SK-N-SH treated with all-trans-retinoic acid at 6 μM for 48 hours (cell line): ENCODE results near the gene GLI2.

ENCODE experiments used
- ATAC-seq: fragments of 200-7000 bp; cut with Tn5 transposase; 3 replicates; pipeline ENCODE4 v1.9.1; 2020; ENCODE audit warnings: mild to moderate bottlenecking, moderate library complexity
- ARNTL ChIP-seq: fragments of 450-650 bp; formaldehyde crosslinking; IDR thresholded peaks from 2 replicates; pipeline ENCODE4 v1.5.0; 2020; ENCODE audit warnings: low read depth, mild to moderate bottlenecking, moderate library complexity, borderline replicate concordance
- BACH2 ChIP-seq: fragments of 250-450 bp; sonication (Bioruptor Pico); IDR thresholded peaks from 2 replicates; pipeline ENCODE4 v1.9.0; 2021; ENCODE audit warnings: mild to moderate bottlenecking, borderline replicate concordance
- ESRRG ChIP-seq: fragments of 250-450 bp; sonication (Bioruptor Pico); IDR thresholded peaks from 2 replicates; pipeline ENCODE4 v1.6.1; 2021; ENCODE audit warnings: mild to moderate bottlenecking
- GLIS3 ChIP-seq: fragments of 250-450 bp; sonication (Bioruptor Pico); IDR thresholded peaks from 2 replicates; pipeline ENCODE4 v1.5.0; 2020; ENCODE audit warnings: mild to moderate bottlenecking, moderate library complexity
- ISL1 ChIP-seq: fragments of 250-450 bp; sonication (Bioruptor Pico); IDR thresholded peaks from 2 replicates; pipeline ENCODE4 v2.1.2; 2022; ENCODE audit warnings: mild to moderate bottlenecking, moderate library complexity
- PPARA ChIP-seq: fragments of 250-450 bp; sonication (Bioruptor Pico); IDR thresholded peaks from 2 replicates; pipeline ENCODE4 v1.5.0; 2020; ENCODE audit warnings: mild to moderate bottlenecking, borderline replicate concordance
- RARB ChIP-seq: fragments of 250-450 bp; sonication (Bioruptor Pico); IDR thresholded peaks from 2 replicates; pipeline ENCODE4 v1.8.0; 2021; ENCODE audit warnings: mild to moderate bottlenecking, moderate library complexity
- SNAI2 ChIP-seq: fragments of 250-450 bp; sonication (Bioruptor Pico); IDR thresholded peaks from 2 replicates; pipeline ENCODE4 v1.5.0; 2020; ENCODE audit warnings: mild to moderate bottlenecking, moderate library complexity
- TCF4 ChIP-seq: fragments of 250-450 bp; sonication (Bioruptor Pico); IDR thresholded peaks from 2 replicates; pipeline ENCODE4 v1.8.0; 2021; ENCODE audit warnings: mild to moderate bottlenecking, moderate library complexity, borderline replicate concordance
- TOX ChIP-seq: fragments of 250-450 bp; sonication (Bioruptor Pico); IDR thresholded peaks from 2 replicates; pipeline ENCODE4 v1.8.0; 2021; ENCODE audit warnings: mild to moderate bottlenecking, moderate library complexity, borderline replicate concordance
- ZC3H10 ChIP-seq: fragments of 250-450 bp; sonication (Bioruptor Pico); IDR thresholded peaks from 2 replicates; pipeline ENCODE4 v1.5.1; 2021; ENCODE audit warnings: mild to moderate bottlenecking, moderate library complexity
- ZFP3 ChIP-seq: fragments of 250-450 bp; sonication (Bioruptor Pico); IDR thresholded peaks from 2 replicates; pipeline ENCODE4 v1.5.0; 2020; ENCODE audit warnings: mild to moderate bottlenecking, moderate library complexity
- ZFP30 ChIP-seq: fragments of 450-650 bp; formaldehyde crosslinking; IDR thresholded peaks from 2 replicates; pipeline ENCODE4 v1.5.0; 2022; ENCODE audit warnings: mild to moderate bottlenecking, moderate library complexity
- ZNF565 ChIP-seq: fragments of 450-650 bp; formaldehyde crosslinking; conservative IDR thresholded peaks from 2 replicates; pipeline ENCODE4 v1.5.0; 2020; ENCODE audit warnings: low read depth, mild to moderate bottlenecking, moderate library complexity
- ZNF70 ChIP-seq: fragments of 450-650 bp; formaldehyde crosslinking; IDR thresholded peaks from 2 replicates; pipeline ENCODE4 v1.5.0; 2020; ENCODE audit warnings: mild to moderate bottlenecking, moderate library complexity
- ZNF8 ChIP-seq: fragments of 450-650 bp; formaldehyde crosslinking; IDR thresholded peaks from 2 replicates; pipeline ENCODE4 v1.5.0; 2020; ENCODE audit warnings: mild to moderate bottlenecking, moderate library complexity
- TF ChIP-seq, protein P1 (sequence below): fragments of 250-450 bp; sonication (Bioruptor Pico); IDR thresholded peaks from 2 replicates; pipeline ENCODE4 v1.8.0; 2020; ENCODE audit warnings: mild to moderate bottlenecking, moderate library complexity, borderline replicate concordance
- TF ChIP-seq, protein P2 (sequence below): fragments of 250-450 bp; sonication (Bioruptor Pico); IDR thresholded peaks from 2 replicates; pipeline ENCODE4 v1.5.1; 2021; ENCODE audit warnings: mild to moderate bottlenecking, moderate library complexity
- TF ChIP-seq, protein P3 (sequence below): fragments of 250-450 bp; sonication (Bioruptor Pico); IDR thresholded peaks from 2 replicates; pipeline ENCODE4 v1.8.0; 2021; ENCODE audit warnings: low read depth, mild to moderate bottlenecking, moderate library complexity, borderline replicate concordance
- TF ChIP-seq, protein P4 (sequence below): fragments of 250-450 bp; sonication (Bioruptor Pico); IDR thresholded peaks from 2 replicates; pipeline ENCODE4 v1.5.0; 2020; ENCODE audit warnings: mild to moderate bottlenecking, moderate library complexity

GLI2 gene

DNA sequence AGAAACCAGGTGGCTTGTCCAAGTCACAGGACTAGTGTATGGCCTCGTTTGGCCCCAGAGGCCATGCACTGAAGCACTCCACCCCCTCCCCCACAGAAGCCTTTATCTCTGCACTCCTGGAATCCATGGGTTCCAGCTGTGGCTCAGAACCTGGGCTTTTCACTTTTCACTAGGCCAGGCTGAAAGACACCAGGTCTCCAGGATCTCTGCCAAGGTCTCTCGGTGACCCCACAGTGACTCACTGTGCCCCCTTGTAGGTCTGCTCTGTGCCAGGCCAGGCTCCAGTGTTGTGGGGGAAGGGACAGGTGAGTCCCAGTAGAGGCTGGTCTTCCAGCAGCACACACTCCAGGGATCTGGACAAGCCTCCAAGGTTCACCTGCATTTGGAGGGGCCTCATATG is 31.0 kb upstream of the GLI2 start (continued):
- TF ChIP-seq, protein P1, sequence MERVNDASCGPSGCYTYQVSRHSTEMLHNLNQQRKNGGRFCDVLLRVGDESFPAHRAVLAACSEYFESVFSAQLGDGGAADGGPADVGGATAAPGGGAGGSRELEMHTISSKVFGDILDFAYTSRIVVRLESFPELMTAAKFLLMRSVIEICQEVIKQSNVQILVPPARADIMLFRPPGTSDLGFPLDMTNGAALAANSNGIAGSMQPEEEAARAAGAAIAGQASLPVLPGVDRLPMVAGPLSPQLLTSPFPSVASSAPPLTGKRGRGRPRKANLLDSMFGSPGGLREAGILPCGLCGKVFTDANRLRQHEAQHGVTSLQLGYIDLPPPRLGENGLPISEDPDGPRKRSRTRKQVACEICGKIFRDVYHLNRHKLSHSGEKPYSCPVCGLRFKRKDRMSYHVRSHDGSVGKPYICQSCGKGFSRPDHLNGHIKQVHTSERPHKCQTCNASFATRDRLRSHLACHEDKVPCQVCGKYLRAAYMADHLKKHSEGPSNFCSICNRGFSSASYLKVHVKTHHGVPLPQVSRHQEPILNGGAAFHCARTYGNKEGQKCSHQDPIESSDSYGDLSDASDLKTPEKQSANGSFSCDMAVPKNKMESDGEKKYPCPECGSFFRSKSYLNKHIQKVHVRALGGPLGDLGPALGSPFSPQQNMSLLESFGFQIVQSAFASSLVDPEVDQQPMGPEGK: no peak
- TF ChIP-seq ISL1 (no peak), TCF4 (CRISPR knock-in tag) (no peak)

DNA sequence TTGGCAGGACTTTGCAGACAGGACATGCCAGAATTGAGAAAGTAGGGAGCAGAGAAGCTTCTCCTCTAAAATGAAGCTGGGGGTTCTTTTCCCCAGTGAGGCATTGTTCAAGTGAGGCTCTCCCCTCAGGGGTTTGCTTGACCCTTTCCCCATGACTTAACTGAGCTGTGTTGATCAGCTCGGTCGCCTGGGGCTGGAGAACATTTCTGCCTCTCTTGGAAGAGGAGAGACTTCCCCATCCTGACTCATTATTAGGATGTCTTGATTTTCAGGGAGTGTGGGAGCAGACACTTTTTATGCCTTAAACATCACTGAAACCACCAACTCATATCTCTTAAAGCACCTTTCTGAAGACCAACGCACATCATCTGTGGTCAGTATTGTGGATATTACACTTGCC is 27.9 kb upstream of the GLI2 start:
- no peak for ATAC-seq

DNA sequence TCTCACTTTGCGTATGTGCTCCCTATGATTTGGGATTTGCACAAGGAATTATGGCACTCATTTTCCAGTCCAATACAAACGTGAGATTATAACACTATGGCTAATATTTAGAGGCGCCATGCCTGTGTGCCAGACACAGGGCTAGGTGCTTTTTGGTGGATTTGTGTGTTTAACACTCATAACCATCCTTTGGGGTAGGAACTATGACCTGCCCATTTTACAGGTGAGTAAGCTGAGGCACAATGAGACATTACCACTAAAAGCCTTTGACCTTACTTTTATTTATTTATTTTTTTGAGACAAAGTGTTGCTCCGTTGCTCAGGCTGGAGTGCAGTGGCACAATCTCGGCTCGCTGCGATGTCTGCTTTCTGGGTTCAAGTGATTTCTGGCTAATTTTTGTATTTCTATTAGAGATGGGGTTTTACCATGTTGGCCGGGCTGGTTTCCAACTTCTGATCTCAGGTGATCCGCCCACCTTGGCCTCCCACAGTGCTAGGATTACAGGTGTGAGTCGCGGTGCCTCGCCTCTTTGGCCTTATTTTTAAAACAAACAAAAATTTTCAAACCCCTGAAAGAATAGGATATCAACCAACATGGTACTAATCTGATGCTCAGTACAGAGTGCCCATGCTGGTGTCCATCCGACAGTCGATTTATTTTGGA is 26.6 kb upstream of the GLI2 start:
- TF ChIP-seq ZFP30: no peak
- no peak for TF ChIP-seq TCF4 (CRISPR knock-in tag)
- no peak for TF ChIP-seq ZNF70 (CRISPR knock-in tag)
- TF ChIP-seq ZNF8 (CRISPR knock-in tag): no peak
- TF ChIP-seq BACH2 (CRISPR knock-in tag): no peak
- no peak for TF ChIP-seq TOX (CRISPR knock-in tag)
- TF ChIP-seq, protein P1: no peak
- TF ChIP-seq, protein P2, sequence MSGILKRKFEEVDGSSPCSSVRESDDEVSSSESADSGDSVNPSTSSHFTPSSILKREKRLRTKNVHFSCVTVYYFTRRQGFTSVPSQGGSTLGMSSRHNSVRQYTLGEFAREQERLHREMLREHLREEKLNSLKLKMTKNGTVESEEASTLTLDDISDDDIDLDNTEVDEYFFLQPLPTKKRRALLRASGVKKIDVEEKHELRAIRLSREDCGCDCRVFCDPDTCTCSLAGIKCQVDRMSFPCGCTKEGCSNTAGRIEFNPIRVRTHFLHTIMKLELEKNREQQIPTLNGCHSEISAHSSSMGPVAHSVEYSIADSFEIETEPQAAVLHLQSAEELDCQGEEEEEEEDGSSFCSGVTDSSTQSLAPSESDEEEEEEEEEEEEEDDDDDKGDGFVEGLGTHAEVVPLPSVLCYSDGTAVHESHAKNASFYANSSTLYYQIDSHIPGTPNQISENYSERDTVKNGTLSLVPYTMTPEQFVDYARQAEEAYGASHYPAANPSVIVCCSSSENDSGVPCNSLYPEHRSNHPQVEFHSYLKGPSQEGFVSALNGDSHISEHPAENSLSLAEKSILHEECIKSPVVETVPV (CRISPR knock-in tag): no peak
- no peak for ATAC-seq

More for the DNA sequence above, 27.9 kb upstream of the GLI2 start:
- TF ChIP-seq ARNTL (CRISPR knock-in tag) (no peak), SNAI2 (CRISPR knock-in tag) (no peak), BACH2 (CRISPR knock-in tag) (no peak), ZFP30 (no peak), PPARA (CRISPR knock-in tag) (no peak), ZNF70 (CRISPR knock-in tag) (no peak), ZNF565 (CRISPR knock-in tag) (no peak), GLIS3 (no peak)
- TF ChIP-seq, protein P2 (CRISPR knock-in tag): no peak
- TF ChIP-seq, protein P3, sequence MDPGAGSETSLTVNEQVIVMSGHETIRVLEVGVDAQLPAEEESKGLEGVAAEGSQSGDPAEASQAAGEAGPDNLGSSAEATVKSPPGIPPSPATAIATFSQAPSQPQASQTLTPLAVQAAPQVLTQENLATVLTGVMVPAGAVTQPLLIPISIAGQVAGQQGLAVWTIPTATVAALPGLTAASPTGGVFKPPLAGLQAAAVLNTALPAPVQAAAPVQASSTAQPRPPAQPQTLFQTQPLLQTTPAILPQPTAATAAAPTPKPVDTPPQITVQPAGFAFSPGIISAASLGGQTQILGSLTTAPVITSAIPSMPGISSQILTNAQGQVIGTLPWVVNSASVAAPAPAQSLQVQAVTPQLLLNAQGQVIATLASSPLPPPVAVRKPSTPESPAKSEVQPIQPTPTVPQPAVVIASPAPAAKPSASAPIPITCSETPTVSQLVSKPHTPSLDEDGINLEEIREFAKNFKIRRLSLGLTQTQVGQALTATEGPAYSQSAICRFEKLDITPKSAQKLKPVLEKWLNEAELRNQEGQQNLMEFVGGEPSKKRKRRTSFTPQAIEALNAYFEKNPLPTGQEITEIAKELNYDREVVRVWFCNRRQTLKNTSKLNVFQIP (CRISPR knock-in tag): no peak

DNA sequence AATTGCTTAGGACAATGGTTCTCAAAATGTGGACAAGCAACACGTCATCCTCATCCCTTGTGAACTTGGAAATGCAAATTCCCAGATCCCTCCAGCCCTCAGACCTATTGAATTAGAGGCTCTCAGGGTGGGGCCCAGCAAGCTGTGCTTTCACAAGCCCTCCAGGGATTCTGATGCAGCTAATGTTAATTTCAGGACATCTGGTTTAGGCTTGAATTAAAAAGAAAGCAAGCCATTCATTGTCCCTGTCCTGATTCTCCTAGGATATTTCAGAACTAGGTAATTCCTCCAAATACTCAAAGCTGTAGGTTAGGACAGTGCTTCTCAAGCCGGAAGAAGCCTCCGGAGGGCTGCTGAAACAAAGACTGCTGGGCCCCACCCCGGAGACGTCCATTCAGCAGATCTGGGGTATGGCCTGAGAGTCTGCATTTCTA is 26.0 kb upstream of the GLI2 start:
- no peak for ATAC-seq
- TF ChIP-seq RARB (CRISPR knock-in tag) (no peak), ISL1 (no peak), ZFP30 (no peak), ZNF565 (CRISPR knock-in tag) (no peak), ARNTL (CRISPR knock-in tag) (no peak), ZFP3 (no peak), TCF4 (CRISPR knock-in tag) (no peak), TOX (CRISPR knock-in tag) (no peak), ZC3H10 (CRISPR knock-in tag) (no peak), ESRRG (CRISPR knock-in tag) (no peak)
- TF ChIP-seq, protein P4, sequence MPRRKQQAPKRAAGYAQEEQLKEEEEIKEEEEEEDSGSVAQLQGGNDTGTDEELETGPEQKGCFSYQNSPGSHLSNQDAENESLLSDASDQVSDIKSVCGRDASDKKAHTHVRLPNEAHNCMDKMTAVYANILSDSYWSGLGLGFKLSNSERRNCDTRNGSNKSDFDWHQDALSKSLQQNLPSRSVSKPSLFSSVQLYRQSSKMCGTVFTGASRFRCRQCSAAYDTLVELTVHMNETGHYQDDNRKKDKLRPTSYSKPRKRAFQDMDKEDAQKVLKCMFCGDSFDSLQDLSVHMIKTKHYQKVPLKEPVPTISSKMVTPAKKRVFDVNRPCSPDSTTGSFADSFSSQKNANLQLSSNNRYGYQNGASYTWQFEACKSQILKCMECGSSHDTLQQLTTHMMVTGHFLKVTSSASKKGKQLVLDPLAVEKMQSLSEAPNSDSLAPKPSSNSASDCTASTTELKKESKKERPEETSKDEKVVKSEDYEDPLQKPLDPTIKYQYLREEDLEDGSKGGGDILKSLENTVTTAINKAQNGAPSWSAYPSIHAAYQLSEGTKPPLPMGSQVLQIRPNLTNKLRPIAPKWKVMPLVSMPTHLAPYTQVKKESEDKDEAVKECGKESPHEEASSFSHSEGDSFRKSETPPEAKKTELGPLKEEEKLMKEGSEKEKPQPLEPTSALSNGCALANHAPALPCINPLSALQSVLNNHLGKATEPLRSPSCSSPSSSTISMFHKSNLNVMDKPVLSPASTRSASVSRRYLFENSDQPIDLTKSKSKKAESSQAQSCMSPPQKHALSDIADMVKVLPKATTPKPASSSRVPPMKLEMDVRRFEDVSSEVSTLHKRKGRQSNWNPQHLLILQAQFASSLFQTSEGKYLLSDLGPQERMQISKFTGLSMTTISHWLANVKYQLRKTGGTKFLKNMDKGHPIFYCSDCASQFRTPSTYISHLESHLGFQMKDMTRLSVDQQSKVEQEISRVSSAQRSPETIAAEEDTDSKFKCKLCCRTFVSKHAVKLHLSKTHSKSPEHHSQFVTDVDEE (CRISPR knock-in tag): no peak
- TF ChIP-seq, protein P2 (CRISPR knock-in tag): no peak
- TF ChIP-seq, protein P3 (CRISPR knock-in tag): no peak
